Hepatocyte (in vitro differentiated cells): ENCODE measurements around the gene BAIAP2L1. TPM values are rescaled to one million over a fixed set of nuclear protein-coding genes. Genes with fewer than 3 reads are reported as not detected.

Source experiments
- DNase-seq: peaks from one replicate; pipeline ENCODE4 v3.0.0-alpha.2; 2016; ENCODE audit warnings: low spot score
- H2AFZ ChIP-seq: fragments of 200-600 bp; sonication (generic); 2 replicates; pipeline ENCODE4 v1.6.0; 2016; ENCODE audit warnings: antibody characterized with exemption, mild to moderate bottlenecking
- H3K27ac ChIP-seq: fragments of 200-600 bp; sonication (generic); 2 replicates; pipeline ENCODE4 v1.5.1; 2016; ENCODE audit warnings: mild to moderate bottlenecking
- H3K27me3 ChIP-seq: fragments of 200-600 bp; sonication (generic); 2 replicates; pipeline ENCODE4 v1.6.1; 2016
- H3K36me3 ChIP-seq: fragments of 200-600 bp; sonication (generic); replicated peaks from 2 replicates; pipeline ENCODE4 v1.5.1; 2016; ENCODE audit warnings: low read depth; ENCODE audit not compliant: insufficient read depth
- H3K4me1 ChIP-seq: fragments of 200-600 bp; sonication (generic); 2 replicates; pipeline ENCODE4 v1.5.1; 2016; ENCODE audit warnings: mild to moderate bottlenecking, moderate library complexity; ENCODE audit not compliant: insufficient read depth
- H3K4me2 ChIP-seq: fragments of 200-600 bp; sonication (generic); 2 replicates; pipeline ENCODE4 v1.6.0; 2016
- H3K4me3 ChIP-seq: fragments of 200-600 bp; sonication (generic); 2 replicates; pipeline ENCODE4 v1.5.1; 2016; ENCODE audit warnings: mild to moderate bottlenecking
- H3K79me2 ChIP-seq: fragments of 200-600 bp; sonication (generic); 2 replicates; pipeline ENCODE4 v1.6.0; 2017; ENCODE audit warnings: mild to moderate bottlenecking
- H3K9me2 ChIP-seq: fragments of 200-600 bp; sonication (generic); replicated peaks from 2 replicates; pipeline ENCODE4 v1.6.0; 2017; ENCODE audit warnings: mild to moderate bottlenecking; ENCODE audit not compliant: insufficient read depth
- H3K9me3 ChIP-seq: fragments of 200-600 bp; sonication (generic); 2 replicates; pipeline ENCODE4 v1.5.1; 2016; ENCODE audit warnings: low read depth, mild to moderate bottlenecking
- H4K20me1 ChIP-seq: fragments of 200-600 bp; sonication (generic); 2 replicates; pipeline ENCODE4 v1.6.0; 2016; ENCODE audit warnings: mild to moderate bottlenecking; ENCODE audit not compliant: insufficient read depth, poor library complexity, severe bottlenecking
- CTCF ChIP-seq: fragments of 200-600 bp; sonication (generic); IDR thresholded peaks from 2 replicates; pipeline ENCODE4 v1.5.1; 2016; ENCODE audit warnings: antibody characterized with exemption, mild to moderate bottlenecking; ENCODE audit not compliant: poor library complexity
- EZH2 ChIP-seq: fragments of 200-600 bp; sonication (generic); IDR thresholded peaks from 2 replicates; pipeline ENCODE4 v1.6.1; 2016; ENCODE audit warnings: antibody characterized with exemption, mild to moderate bottlenecking, borderline replicate concordance
- EZH2phosphoT487 ChIP-seq: fragments of 200-600 bp; sonication (generic); IDR thresholded peaks from one replicate; pipeline ENCODE4 v1.6.1; 2018; ENCODE audit warnings: antibody characterized with exemption, mild to moderate bottlenecking, low read depth, moderate library complexity; ENCODE audit not compliant: unreplicated experiment, severe bottlenecking
- WGBS: methylation state at CpG from one replicate; pipeline ENCODE4 v1.1.6; 2016; ENCODE audit warnings: low lambda C conversion rate; ENCODE audit errors: missing lambda C conversion rate; 5-methylcytosine and 5-hydroxymethylcytosine counted together
- polyA plus RNA-seq: library from polyadenylated mRNA; unstranded; fragments of >200 nt; fragmentation: Nextera tagmentation; extraction: Ambion mirVana; gene quantifications from 2 replicates; pipeline ENCODE4 v1.2.1, GENCODE V29; 2016
- total RNA-seq: library from RNA; depleted of rRNA; stranded (reverse); fragments of >200 nt; gene quantifications from 2 replicates; pipeline ENCODE4 v1.2.3, GENCODE V29; 2014

Gene BAIAP2L1
- total and polyA plus RNA-seq, 2 experiments from 2014 or later: 25.4 to 32.0 TPM

GRCh38 chr7:98376711-98377110 lies 24.2 kb downstream of the BAIAP2L1 start:
- no peak overlapping the region for H3K27ac ChIP-seq
- H4K20me1 ChIP-seq: no peaks in the 10 kb centered on the region
- peaks cover 78% of the 10 kb centered on the region for H3K79me2 ChIP-seq
- H3K4me2 ChIP-seq: no peak overlapping the region
- H2AFZ ChIP-seq: no peak overlapping the region
- H3K36me3 ChIP-seq: no peaks in the 10 kb centered on the region
- no peaks in the 10 kb centered on the region for H3K27me3 ChIP-seq
- WGBS: 84% methylated on average over 6 of the region's 6 CpGs
- DNase-seq: no peak
- H3K9me2 ChIP-seq: no peaks in the 10 kb centered on the region
- no peaks in the 10 kb centered on the region for H3K9me3 ChIP-seq
- no peak overlapping the region for H3K4me3 ChIP-seq
- TF ChIP-seq EZH2phosphoT487 (no peak), EZH2 (no peak), CTCF (no peak)
- no peaks in the 10 kb centered on the region for H3K4me1 ChIP-seq

GRCh38 chr7:98375664-98376063 lies 25.2 kb downstream of the BAIAP2L1 start:
- Histone ChIP-seq H3K4me2 (no peak overlapping the region), H3K4me3 (no peak overlapping the region), H3K79me2 (peaks cover 70% of the 10 kb centered on the region), H3K9me2 (no peaks in the 10 kb centered on the region), H3K4me1 (no peaks in the 10 kb centered on the region), H3K9me3 (no peaks in the 10 kb centered on the region), H3K36me3 (no peaks in the 10 kb centered on the region), H3K27ac (no peak overlapping the region), H4K20me1 (no peaks in the 10 kb centered on the region), H3K27me3 (no peaks in the 10 kb centered on the region), H2AFZ (no peak overlapping the region)
- no peak for DNase-seq
- WGBS: 98% methylated on average over 6 of the region's 7 CpGs
- TF ChIP-seq EZH2phosphoT487 (no peak), CTCF (no peak), EZH2 (no peak)

GRCh38 chr7:98374285-98374680 lies 26.6 kb downstream of the BAIAP2L1 start:
- TF ChIP-seq EZH2 (no peak), CTCF (no peak), EZH2phosphoT487 (no peak)
- H3K4me3 ChIP-seq: no peak overlapping the region
- no peaks in the 10 kb centered on the region for H3K9me3 ChIP-seq
- no peaks in the 10 kb centered on the region for H3K27me3 ChIP-seq
- H3K9me2 ChIP-seq: no peaks in the 10 kb centered on the region
- H3K4me1 ChIP-seq: no peaks in the 10 kb centered on the region
- H4K20me1 ChIP-seq: no peaks in the 10 kb centered on the region
- peaks cover 66% of the 10 kb centered on the region for H3K79me2 ChIP-seq
- no peak overlapping the region for H3K4me2 ChIP-seq
- WGBS: 90% methylated on average over 3 of the region's 3 CpGs
- no peak overlapping the region for H2AFZ ChIP-seq
- DNase-seq: no peak
- no peaks in the 10 kb centered on the region for H3K36me3 ChIP-seq
- H3K27ac ChIP-seq: no peak overlapping the region

GRCh38 chr7:98372993-98373392 lies 27.9 kb downstream of the BAIAP2L1 start:
- Histone ChIP-seq H3K4me1 (no peaks in the 10 kb centered on the region), H3K4me2 (no peak overlapping the region), H3K27me3 (no peaks in the 10 kb centered on the region), H3K9me2 (no peaks in the 10 kb centered on the region), H3K79me2 (peaks cover 66% of the 10 kb centered on the region), H3K36me3 (no peaks in the 10 kb centered on the region), H2AFZ (no peak overlapping the region), H4K20me1 (no peaks in the 10 kb centered on the region), H3K9me3 (no peaks in the 10 kb centered on the region), H3K4me3 (no peak overlapping the region), H3K27ac (no peak overlapping the region)
- TF ChIP-seq EZH2phosphoT487 (no peak), CTCF (no peak), EZH2 (no peak)
- no peak for DNase-seq
- 92% methylated on average over 3 of the region's 3 CpGs for WGBS
